HUDEP-2 (cell line): Measurements from ENCODE around the gene ZBTB22.
A peak's percentile ranks its signal among the peaks of the same experiment; 100 is the strongest.

Source experiments
- DNase-seq, 76 experiments: peaks; one replicate each; lab custom pipeline; 2025; ENCODE audit not compliant: unreplicated experiment in 76 of 76; lab: John Stamatoyannopoulos, UW

The ZBTB22 gene

GRCh38 chr6:33333666-33334065 is 16.1 kb upstream of the ZBTB22 start:
- no peak for DNase-seq

GRCh38 chr6:33330736-33331135 is 13.2 kb upstream of the ZBTB22 start:
- DNase-seq, result no peak

GRCh38 chr6:33329058-33329457 is 11.5 kb upstream of the ZBTB22 start:
- DNase-seq, result no peak

DNA sequence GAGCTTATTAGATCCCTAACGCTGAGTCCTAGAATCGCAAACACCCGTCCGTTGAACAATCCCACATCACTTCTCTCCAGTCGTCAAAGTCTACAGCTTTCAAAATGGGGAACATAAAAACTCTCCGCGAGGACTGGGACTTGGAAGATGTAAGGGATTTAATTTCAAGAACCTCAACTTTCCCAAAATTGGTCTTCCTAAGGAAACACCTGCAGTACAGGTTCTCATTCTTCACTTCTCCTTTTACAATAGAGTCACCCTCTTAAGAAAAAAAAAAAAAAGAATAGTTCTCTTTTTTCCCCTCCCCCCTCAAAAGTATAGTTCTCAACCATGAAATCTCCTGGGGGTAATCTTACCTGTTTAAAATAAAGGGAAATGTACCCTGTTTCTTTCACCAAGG is 6.6 kb upstream of the ZBTB22 start:
- no peak for DNase-seq

DNA sequence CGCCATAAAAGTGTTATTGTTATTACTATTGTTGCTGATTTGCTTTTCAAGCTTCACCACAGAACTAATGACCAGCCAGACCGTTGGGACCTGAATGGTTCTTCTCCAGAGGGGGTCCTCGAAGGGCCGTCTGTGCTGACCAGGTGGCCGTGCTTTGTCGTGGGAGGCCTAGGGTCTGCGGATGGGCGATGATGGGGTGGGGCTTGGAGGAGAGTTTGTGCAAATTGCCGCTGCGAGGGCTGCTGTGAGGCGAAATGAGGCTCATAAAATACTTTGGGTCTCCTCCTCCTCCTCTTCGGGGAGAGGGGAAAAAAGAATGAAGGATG is 6.0 kb upstream of the ZBTB22 start:
- DNase-seq, result no peak

- DNase-seq, result no peak
These were observed 3.7 kb upstream of the ZBTB22 start for GRCh38 chr6:33321227-33321626.

DNA sequence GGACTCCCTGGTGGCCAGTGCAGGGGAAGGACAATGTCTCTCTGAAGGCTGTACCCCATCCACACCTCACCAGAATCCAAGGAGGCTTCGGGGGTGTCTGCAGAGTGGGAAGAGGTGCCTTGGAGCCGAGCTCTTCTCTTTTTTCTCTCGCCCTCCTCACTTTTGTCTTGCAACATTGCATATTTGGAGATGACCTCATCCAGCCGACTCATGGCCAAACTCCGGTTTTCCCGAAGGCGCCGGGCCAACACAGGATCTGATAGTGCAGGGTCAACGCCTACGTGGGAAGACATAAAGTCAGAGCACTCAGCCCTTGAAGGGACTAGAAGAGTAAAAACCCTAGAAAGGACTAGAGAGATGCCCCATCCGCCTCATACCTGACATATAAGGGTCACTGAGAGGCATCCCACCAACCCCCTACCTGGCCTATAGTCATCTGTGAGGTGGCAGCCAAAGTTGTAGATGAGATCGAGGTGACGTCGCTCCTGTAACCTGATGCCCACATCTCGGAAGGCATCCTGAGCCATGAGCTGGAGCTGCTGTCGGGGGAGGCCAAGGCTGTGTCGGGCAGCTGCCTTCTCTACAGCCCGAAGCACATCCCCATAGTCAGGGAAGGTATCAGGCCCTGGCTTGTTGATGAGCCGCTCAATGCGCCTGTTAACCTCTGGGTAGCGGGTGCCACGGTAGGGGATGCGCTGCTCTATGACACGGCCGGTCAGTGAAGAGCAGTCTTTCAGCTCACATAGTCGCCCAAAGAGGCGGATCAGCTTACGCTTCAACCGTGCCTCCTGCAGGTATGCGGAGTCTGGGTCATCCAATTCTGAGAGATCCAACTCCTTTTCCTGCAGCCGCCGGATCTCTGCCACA is 3.0 kb upstream of the ZBTB22 start:
- peak in 1 of 76 experiments; percentile 30 for DNase-seq

DNA sequence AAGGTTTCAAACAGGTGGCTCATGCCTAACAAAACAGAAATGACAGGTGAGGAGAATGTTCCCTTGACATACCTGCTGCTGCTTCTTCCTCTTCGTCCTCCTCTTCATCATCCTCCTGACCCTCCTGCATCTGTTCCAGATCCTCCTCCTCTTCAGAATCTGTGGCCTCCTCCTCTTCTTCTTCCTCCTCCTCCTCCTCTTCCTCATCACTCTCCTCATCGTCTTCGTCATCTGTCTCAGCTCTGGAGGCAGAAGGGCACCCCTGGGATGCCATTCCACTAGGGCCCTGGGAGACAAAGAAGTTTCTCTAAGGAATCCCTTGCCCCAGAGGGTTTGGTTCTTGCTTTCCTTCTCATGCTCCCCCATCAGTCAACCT is 2.4 kb upstream of the ZBTB22 start:
- DNase-seq, result no peak

DNA sequence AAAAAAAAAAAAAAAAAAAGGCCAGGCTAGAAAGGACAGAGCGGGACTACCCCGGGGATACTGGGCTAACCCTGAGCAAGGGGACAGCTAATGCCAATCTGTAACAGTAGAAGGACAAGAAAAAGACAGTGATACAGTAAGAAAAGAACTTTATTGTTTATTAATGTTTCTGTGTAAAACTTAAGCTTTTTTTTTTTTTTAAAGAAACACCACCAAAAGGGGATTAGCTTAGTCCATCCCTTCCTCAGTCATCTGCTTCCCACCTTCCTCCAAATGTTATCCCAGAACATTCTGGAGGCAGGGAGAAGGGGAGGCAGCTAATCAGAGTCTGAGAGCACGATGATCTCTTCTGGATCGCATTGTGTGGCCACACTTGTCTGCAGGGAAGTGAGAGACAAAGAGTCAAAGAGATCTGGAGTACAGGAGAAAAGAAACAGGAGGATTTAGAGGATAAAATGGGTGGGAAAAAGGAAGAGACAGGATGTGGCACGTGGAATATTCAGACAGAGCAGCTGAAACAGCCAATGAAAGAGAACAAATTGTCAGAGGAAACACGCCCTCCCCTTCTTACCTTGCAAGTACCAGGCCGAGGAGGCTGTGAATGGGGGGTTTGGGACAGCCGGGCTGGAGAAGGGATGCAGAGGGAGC is 1.0 kb upstream of the ZBTB22 start:
- no peak for DNase-seq

DNA sequence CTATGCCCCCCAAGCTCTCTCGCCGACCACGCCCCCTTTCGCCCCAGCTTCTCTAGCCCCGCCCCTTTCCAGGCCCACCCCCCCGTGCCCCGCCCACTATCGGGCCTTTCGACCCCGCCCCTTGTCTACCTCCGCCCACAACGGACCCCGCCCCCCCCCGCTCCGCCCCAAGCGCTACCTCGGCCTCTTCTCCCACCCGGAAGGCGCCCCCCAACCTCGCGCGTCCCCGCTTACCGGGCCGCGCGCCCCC is 200 bp downstream of the ZBTB22 start:
- peak in 15 of 76 experiments; percentile 47 to 90 (median 80) for DNase-seq

GRCh38 chr6:33316603-33317418 is 733 bp downstream of the ZBTB22 start:
- DNase-seq, result peak in 3 of 76 experiments; percentile 3 to 41 (median 11)

GRCh38 chr6:33315793-33316602 is 1.5 kb downstream of the ZBTB22 start:
- DNase-seq, result no peak

GRCh38 chr6:33314943-33315792 is 2.4 kb downstream of the ZBTB22 start:
- DNase-seq, result peak in 16 of 76 experiments; percentile 10 to 50 (median 30)

- peak in 60 of 76 experiments; percentile 8 to 77 (median 46) for DNase-seq
These were observed 3.0 kb downstream of the ZBTB22 start for GRCh38 chr6:33314515-33314942.

- DNase-seq, result peak in 51 of 76 experiments; percentile 26 to 78 (median 50)
These were observed 3.6 kb downstream of the ZBTB22 start, which contains the start of gene TAPBP for GRCh38 chr6:33313709-33314514. TSS of gene TAPBP (minus strand) at chr6:33314078. CDS start at chr6:33314041, 37 bp downstream.

GRCh38 chr6:33313105-33313708 is 4.3 kb downstream of the ZBTB22 start:
- DNase-seq, result peak in 15 of 76 experiments; percentile 16 to 59 (median 28)

GRCh38 chr6:33312361-33313104 is 5.0 kb downstream of the ZBTB22 start:
- peak in 65 of 76 experiments; percentile 11 to 82 (median 60) for DNase-seq

GRCh38 chr6:33306356-33306755 is 11.2 kb downstream of the ZBTB22 start:
- DNase-seq, result no peak
